Measurements from ENCODE around the gene MAGI1. TPM values are rescaled to one million over a fixed set of nuclear protein-coding genes. Genes with fewer than 3 reads are reported as not detected.

Gene MAGI1
- total RNA-seq, 1 experiment from 2014 or later = 58.2 TPM

GRCh38 chr3:65408531-65409175 is 630.1 kb downstream of the MAGI1 start (continued):
- no peak for TF ChIP-seq CTCF (IDR thresholded peaks at IDR 0.05)
- no peak for TF ChIP-seq ZNF263 (CRISPR knock-in tag; IDR thresholded peaks at IDR 0.05; ENCODE audit: low read depth)
- TF ChIP-seq OVOL2 (CRISPR knock-in tag; IDR thresholded peaks at IDR 0.05; ENCODE audit: borderline replicate concordance) = no peak
- no peak for TF ChIP-seq ZNF396 (CRISPR knock-in tag; IDR thresholded peaks at IDR 0.05; ENCODE audit: borderline replicate concordance)
- TF ChIP-seq SMAD3 (CRISPR knock-in tag; IDR thresholded peaks at IDR 0.05; ENCODE audit: borderline replicate concordance) = no peak
- TF ChIP-seq GTF2I (CRISPR knock-in tag; conservative IDR thresholded peaks at IDR 0.05) = no peak
- no peak for TF ChIP-seq SP1 (CRISPR knock-in tag; conservative IDR thresholded peaks at IDR 0.05)
- no peak for TF ChIP-seq ESRRA (CRISPR knock-in tag; IDR thresholded peaks at IDR 0.05; ENCODE audit: borderline replicate concordance)
- TF ChIP-seq NFATC4 (CRISPR knock-in tag; IDR thresholded peaks at IDR 0.05) = no peak

- Mint-ChIP-seq H3K4me1 (peaks cover 37% of the 10 kb centered on the region), H3K27ac (no peak overlapping the region), H3K36me3 (no peaks in the 10 kb centered on the region), H3K9me3 (no peaks in the 10 kb centered on the region), H3K4me3 (no peak overlapping the region), H3K27me3 (ENCODE audit: low read depth) (no peaks in the 10 kb centered on the region)
- no peak for ATAC-seq
- no peak for DNase-seq (ENCODE audit: low spot score)
- CTCF ChIA-PET = no interaction called here
- no peak for TF ChIP-seq SP1 (CRISPR knock-in tag; conservative IDR thresholded peaks at IDR 0.05)
- TF ChIP-seq GABPB1 (CRISPR knock-in tag; IDR thresholded peaks at IDR 0.05) = peak; percentile 84
- POLR2A ChIA-PET = no interaction called here
Measured at GRCh38 chr3:65406470-65406869, 632.2 kb downstream of the MAGI1 start.

- ChIA-PET CTCF (interaction anchor here (0.6 to 2.3 kb wide), 3 partner anchors 10 to 29 kb away, joined by 3 to 18 read pairs (median 4); no protein-coding TSS in a partner anchor), POLR2A (no interaction called here)
- TF ChIP-seq E2F5 (CRISPR knock-in tag; IDR thresholded peaks at IDR 0.05) (no peak), TCF7 (CRISPR knock-in tag; IDR thresholded peaks at IDR 0.05; ENCODE audit: low read depth) (no peak), NR3C1 (CRISPR knock-in tag; conservative IDR thresholded peaks at IDR 0.05; ENCODE audit: low read depth) (no peak), ZNF317 (CRISPR knock-in tag; IDR thresholded peaks at IDR 0.05; ENCODE audit: borderline replicate concordance, low read depth) (no peak), ZSCAN18 (CRISPR knock-in tag; IDR thresholded peaks at IDR 0.05) (no peak), E2F4 (CRISPR knock-in tag; IDR thresholded peaks at IDR 0.05; ENCODE audit: borderline replicate concordance, low read depth) (no peak), AR (CRISPR knock-in tag; IDR thresholded peaks at IDR 0.05) (no peak), ZNF263 (CRISPR knock-in tag; IDR thresholded peaks at IDR 0.05; ENCODE audit: low read depth) (no peak), ZNF121 (CRISPR knock-in tag; IDR thresholded peaks at IDR 0.05) (no peak), ZBTB21 (CRISPR knock-in tag; IDR thresholded peaks at IDR 0.05; ENCODE audit: borderline replicate concordance) (no peak), CBFB (CRISPR knock-in tag; IDR thresholded peaks at IDR 0.05; ENCODE audit: low read depth) (no peak), ZNF396 (CRISPR knock-in tag; IDR thresholded peaks at IDR 0.05; ENCODE audit: borderline replicate concordance) (no peak), ZBTB43 (CRISPR knock-in tag; IDR thresholded peaks at IDR 0.05) (no peak), ELF4 (CRISPR knock-in tag; IDR thresholded peaks at IDR 0.05; ENCODE audit: low read depth) (no peak), ZNF138 (CRISPR knock-in tag; conservative IDR thresholded peaks at IDR 0.05) (no peak), PRRX2 (CRISPR knock-in tag; IDR thresholded peaks at IDR 0.05) (no peak)
- Mint-ChIP-seq H3K36me3 (no peaks in the 10 kb centered on the region), H3K4me1 (peaks cover 48% of the 10 kb centered on the region), H3K27me3 (ENCODE audit: low read depth) (no peaks in the 10 kb centered on the region), H3K9me3 (no peaks in the 10 kb centered on the region), H3K4me3 (peak overlapping the region; percentile 10), H3K27ac (peak overlapping the region; percentile 67; the same call in 1 of the 2 replicates)
- DNase-seq (ENCODE audit: low spot score) = no peak
- ATAC-seq = peak; percentile 7; the same call in 1 of the 2 replicates
Measured at GRCh38 chr3:65402597-65402996, 636.1 kb downstream of the MAGI1 start.

All from WTC11 (cell line).